ENCODE measurements around the gene ALAS1.

GRCh38 chr3:52195291-52195597 lies 2.7 kb upstream of the ALAS1 start:
- TF ChIP-seq CTCF (tag by site-specific recombination; IDR thresholded peaks at IDR 0.05) (no peak), ZBTB48 (tag by site-specific recombination; IDR thresholded peaks at IDR 0.05) (no peak), ZNF174 (tag by site-specific recombination; IDR thresholded peaks at IDR 0.05) (no peak), ZBTB20 (tag by site-specific recombination; IDR thresholded peaks at IDR 0.05) (no peak), ZNF366 (tag by site-specific recombination; conservative IDR thresholded peaks at IDR 0.05) (peak; percentile 64), TCF7L2 (IDR thresholded peaks at IDR 0.05; ENCODE audit: borderline replicate concordance, low read depth, low read length) (no peak), MYNN (tag by site-specific recombination; IDR thresholded peaks at IDR 0.05; ENCODE audit: borderline replicate concordance) (no peak), PBX3 (CRISPR knock-in tag; IDR thresholded peaks at IDR 0.05) (no peak), ZNF621 (tag by site-specific recombination; IDR thresholded peaks at IDR 0.05) (no peak), ZNF560 (tag by site-specific recombination; IDR thresholded peaks at IDR 0.05; ENCODE audit: borderline replicate concordance) (no peak), ZBTB8A (tag by site-specific recombination; IDR thresholded peaks at IDR 0.05) (no peak), ZBTB49 (tag by site-specific recombination; IDR thresholded peaks at IDR 0.05; ENCODE audit: low read depth) (no peak)
